ENCODE measurements around the gene WFS1.

GRCh38 chr4:6230827-6231662, 38.6 kb upstream of the WFS1 start:
- TF ChIP-seq CTCF (IDR thresholded peaks at IDR 0.05), result no peak
- TF ChIP-seq POLR2A (IDR thresholded peaks at IDR 0.05), result no peak
- TF ChIP-seq EP300 (IDR thresholded peaks at IDR 0.05), result no peak

All from upper lobe of left lung (tissue), 4 donors.